ENCODE measurements around the gene PLAC8L1.
A peak's percentile ranks its signal among the peaks of the same experiment; 100 is the strongest.

DNA sequence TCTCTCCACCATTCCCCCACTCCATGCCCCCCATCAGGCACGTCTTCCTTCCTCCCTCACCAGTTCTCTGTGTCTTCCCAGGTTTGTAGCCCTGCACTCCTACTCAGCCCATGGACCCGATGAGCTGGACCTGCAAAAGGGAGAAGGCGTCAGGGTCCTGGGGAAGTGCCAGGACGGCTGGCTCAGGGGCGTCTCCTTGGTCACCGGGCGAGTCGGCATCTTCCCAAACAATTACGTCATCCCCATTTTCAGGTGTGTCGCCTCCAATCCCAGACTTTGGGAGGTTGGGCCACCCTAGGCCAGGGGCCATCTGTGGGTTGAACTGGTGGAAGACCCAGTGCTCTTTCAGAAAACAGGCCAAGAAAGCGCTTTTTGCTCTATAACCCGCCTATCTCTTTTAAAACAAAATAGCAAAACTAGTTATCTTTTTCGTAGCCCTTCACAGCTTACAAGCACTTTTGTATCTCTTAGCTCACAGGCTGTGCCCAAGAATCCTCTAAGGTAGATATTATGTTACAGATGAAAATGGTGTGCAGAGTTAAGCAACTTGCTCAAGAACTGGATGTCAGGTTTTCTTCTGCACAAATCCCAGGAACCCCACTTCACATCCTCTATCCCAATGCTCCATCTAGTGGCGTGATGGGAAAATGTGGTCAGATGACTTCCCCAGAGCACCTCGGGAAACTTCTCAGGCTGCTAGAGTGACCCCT is 56.2 kb downstream of the PLAC8L1 start:
- TF ChIP-seq POLR2AphosphoS5 (IDR thresholded peaks at IDR 0.05; ENCODE audit: insufficient read depth in 1 of 2, low read depth in 1 of 2): no peak
- TF ChIP-seq, protein P1, sequence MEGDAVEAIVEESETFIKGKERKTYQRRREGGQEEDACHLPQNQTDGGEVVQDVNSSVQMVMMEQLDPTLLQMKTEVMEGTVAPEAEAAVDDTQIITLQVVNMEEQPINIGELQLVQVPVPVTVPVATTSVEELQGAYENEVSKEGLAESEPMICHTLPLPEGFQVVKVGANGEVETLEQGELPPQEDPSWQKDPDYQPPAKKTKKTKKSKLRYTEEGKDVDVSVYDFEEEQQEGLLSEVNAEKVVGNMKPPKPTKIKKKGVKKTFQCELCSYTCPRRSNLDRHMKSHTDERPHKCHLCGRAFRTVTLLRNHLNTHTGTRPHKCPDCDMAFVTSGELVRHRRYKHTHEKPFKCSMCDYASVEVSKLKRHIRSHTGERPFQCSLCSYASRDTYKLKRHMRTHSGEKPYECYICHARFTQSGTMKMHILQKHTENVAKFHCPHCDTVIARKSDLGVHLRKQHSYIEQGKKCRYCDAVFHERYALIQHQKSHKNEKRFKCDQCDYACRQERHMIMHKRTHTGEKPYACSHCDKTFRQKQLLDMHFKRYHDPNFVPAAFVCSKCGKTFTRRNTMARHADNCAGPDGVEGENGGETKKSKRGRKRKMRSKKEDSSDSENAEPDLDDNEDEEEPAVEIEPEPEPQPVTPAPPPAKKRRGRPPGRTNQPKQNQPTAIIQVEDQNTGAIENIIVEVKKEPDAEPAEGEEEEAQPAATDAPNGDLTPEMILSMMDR (IDR thresholded peaks at IDR 0.05): peak in 2 of 3 experiments; percentile 44 to 54
